Measurements from ENCODE around the gene PATL1.

Gene PATL1

GRCh38 chr11:59610289-59610688 is 58.5 kb downstream of the PATL1 start:
- peaks cover 10 to 66% of the 10 kb centered on the region in 2 experiments for H3K36me3 ChIP-seq (ENCODE audit: control insufficient read depth in 2 of 2, insufficient read depth in 1 of 2, low read length in 2 of 2)
- H3K4me1 ChIP-seq (ENCODE audit: control insufficient read depth, insufficient read depth, low read length), result no peaks in the 10 kb centered on the region
- no peaks in the 10 kb centered on the region for H3K9me3 ChIP-seq (ENCODE audit: control insufficient read depth, insufficient read depth, low read depth, low read length)
- POLR2A ChIA-PET, result no interaction called here
- CTCF ChIA-PET, result interaction anchor here (1.7 kb wide), 1 partner anchor 12 kb away, joined by 4 read pairs; no protein-coding TSS in a partner anchor
- H3K4me3 ChIP-seq (ENCODE audit: low read depth, low read length), result no peak overlapping the region
- no peak overlapping the region for H3K27ac ChIP-seq (ENCODE audit: extremely low read depth, low read depth, low read length)
- TF ChIP-seq ZBTB44 (tag by site-specific recombination; IDR thresholded peaks at IDR 0.05), result no peak
- TF ChIP-seq PBX3 (CRISPR knock-in tag; IDR thresholded peaks at IDR 0.05), result no peak
- no peak for TF ChIP-seq ZNF10 (tag by site-specific recombination; IDR thresholded peaks at IDR 0.05)
- no peak for TF ChIP-seq ZNF311 (tag by site-specific recombination; IDR thresholded peaks at IDR 0.05; ENCODE audit: borderline replicate concordance)

GRCh38 chr11:59607703-59608454 is 61.0 kb downstream of the PATL1 start:
- Histone ChIP-seq H3K4me3 (ENCODE audit: low read depth, low read length) (no peak overlapping the region), H3K9me3 (ENCODE audit: control insufficient read depth, insufficient read depth, low read depth, low read length) (no peaks in the 10 kb centered on the region), H3K36me3 (ENCODE audit: control insufficient read depth in 2 of 2, insufficient read depth in 1 of 2, low read length in 2 of 2) (peaks cover 27 to 83% of the 10 kb centered on the region in 2 experiments), H3K4me1 (ENCODE audit: control insufficient read depth, insufficient read depth, low read length) (no peaks in the 10 kb centered on the region), H3K27ac (ENCODE audit: extremely low read depth, low read depth, low read length) (no peak overlapping the region)
- TF ChIP-seq ZNF544 (tag by site-specific recombination; IDR thresholded peaks at IDR 0.05), result no peak
- POLR2A ChIA-PET, result no interaction called here
- CTCF ChIA-PET, result interaction anchor here (0.6 kb wide), 1 partner anchor 10 kb away, joined by 3 read pairs; no protein-coding TSS in a partner anchor

- no peak overlapping the region for H3K27ac ChIP-seq (ENCODE audit: extremely low read depth, low read depth, low read length)
- TF ChIP-seq ZNF292 (tag by site-specific recombination; IDR thresholded peaks at IDR 0.05; ENCODE audit: borderline replicate concordance, low read depth) (no peak), ZSCAN16 (tag by site-specific recombination; IDR thresholded peaks at IDR 0.05) (no peak), KLF7 (tag by site-specific recombination; IDR thresholded peaks at IDR 0.05; ENCODE audit: borderline replicate concordance) (no peak), EGR2 (tag by site-specific recombination; IDR thresholded peaks at IDR 0.05; ENCODE audit: low read depth) (no peak), ZNF514 (tag by site-specific recombination; IDR thresholded peaks at IDR 0.05) (no peak), ZNF701 (tag by site-specific recombination; IDR thresholded peaks at IDR 0.05) (no peak), ZEB2 (tag by site-specific recombination; IDR thresholded peaks at IDR 0.05) (no peak), ZFP41 (tag by site-specific recombination; IDR thresholded peaks at IDR 0.05; ENCODE audit: borderline replicate concordance) (no peak), PRDM6 (tag by site-specific recombination; IDR thresholded peaks at IDR 0.05) (no peak), ZNF48 (tag by site-specific recombination; IDR thresholded peaks at IDR 0.05) (no peak), ZBTB17 (tag by site-specific recombination; IDR thresholded peaks at IDR 0.05) (no peak), ZSCAN23 (tag by site-specific recombination; IDR thresholded peaks at IDR 0.05) (no peak), ZSCAN30 (tag by site-specific recombination; IDR thresholded peaks at IDR 0.05) (no peak), ZNF335 (tag by site-specific recombination; conservative IDR thresholded peaks at IDR 0.05) (no peak), ZNF571 (tag by site-specific recombination; IDR thresholded peaks at IDR 0.05) (no peak), ZNF26 (tag by site-specific recombination; IDR thresholded peaks at IDR 0.05) (no peak), ZNF354C (tag by site-specific recombination; IDR thresholded peaks at IDR 0.05; ENCODE audit: borderline replicate concordance, low read depth) (no peak), ZNF488 (tag by site-specific recombination; IDR thresholded peaks at IDR 0.05) (no peak)
- peaks cover 31 to 98% of the 10 kb centered on the region in 2 experiments for H3K36me3 ChIP-seq (ENCODE audit: control insufficient read depth in 2 of 2, insufficient read depth in 1 of 2, low read length in 2 of 2)
- no peaks in the 10 kb centered on the region for H3K4me1 ChIP-seq (ENCODE audit: control insufficient read depth, insufficient read depth, low read length)
- H3K4me3 ChIP-seq (ENCODE audit: low read depth, low read length), result no peak overlapping the region
- no peaks in the 10 kb centered on the region for H3K9me3 ChIP-seq (ENCODE audit: control insufficient read depth, insufficient read depth, low read depth, low read length)
- POLR2A ChIA-PET, result no interaction called here
- CTCF ChIA-PET, result no interaction called here
These were observed 66.4 kb downstream of the PATL1 start for GRCh38 chr11:59602432-59602831.

Data from HEK293 (cell line).